C4-2B (cell line): ENCODE data around the gene GMDS.

Experiments
- CTCF ChIP-seq: fragments of 450-650 bp; conservative IDR thresholded peaks from 2 replicates; pipeline ENCODE4 v1.5.1; 2017; ENCODE audit warnings: mild to moderate bottlenecking
- ZFX ChIP-seq: fragments of 450-650 bp; IDR thresholded peaks from 2 replicates; pipeline ENCODE4 v1.6.1; 2017

- TF ChIP-seq CTCF, result no peak
- TF ChIP-seq ZFX, result no peak
Observed at GRCh38 chr6:1595271-1596087, 649.9 kb downstream of the GMDS start.
